Measurements from ENCODE around the gene PIEZO2. TPM values are rescaled to one million over a fixed set of nuclear protein-coding genes. Genes with fewer than 3 reads are reported as not detected.

Gene PIEZO2
- total and polyA plus RNA-seq, 7 donors = 1.4 to 35.2 (median 25.1) TPM; not detected in 1

GRCh38 chr18:11050966-11051365, 98.4 kb downstream of the PIEZO2 start:
- intact Hi-C loops (cut with DNase I) = no loop called here
- no peak for DNase-seq

GRCh38 chr18:11047817-11048216, 101.6 kb downstream of the PIEZO2 start:
- intact Hi-C loops (cut with DNase I) = no loop called here
- H3K27me3 ChIP-seq = no peaks in the 10 kb centered on the region
- H3K9me3 ChIP-seq = peaks cover 0 to 2% (median 0%) of the 10 kb centered on the region in 4 donors
- no peak overlapping the region for H3K4me3 ChIP-seq
- no peak overlapping the region for H3K27ac ChIP-seq
- DNase-seq = no peak
- no peaks in the 10 kb centered on the region for H3K36me3 ChIP-seq
- 85 to 94% methylated on average over 5 of the region's 5 CpGs for WGBS, 2 donors
- H3K4me1 ChIP-seq = no peaks in the 10 kb centered on the region
- TF ChIP-seq POLR2A (IDR thresholded peaks at IDR 0.05) (no peak), POLR2AphosphoS5 (IDR thresholded peaks at IDR 0.05) (no peak), EP300 (IDR thresholded peaks at IDR 0.05) (no peak), CTCF (IDR thresholded peaks at IDR 0.05) (no peak)

More at GRCh38 chr18:11050966-11051365, 98.4 kb downstream of the PIEZO2 start:
- Histone ChIP-seq H3K4me3 (no peak overlapping the region), H3K4me1 (no peaks in the 10 kb centered on the region), H3K27me3 (no peaks in the 10 kb centered on the region), H3K36me3 (no peaks in the 10 kb centered on the region), H3K27ac (no peak overlapping the region), H3K9me3 (no peaks in the 10 kb centered on the region)
- WGBS, 2 donors = 71 to 85% methylated on average over 2 of the region's 2 CpGs
- TF ChIP-seq POLR2A (IDR thresholded peaks at IDR 0.05) (no peak), CTCF (IDR thresholded peaks at IDR 0.05) (no peak), POLR2AphosphoS5 (IDR thresholded peaks at IDR 0.05) (no peak), EP300 (IDR thresholded peaks at IDR 0.05) (no peak)

GRCh38 chr18:11047156-11047555, 102.2 kb downstream of the PIEZO2 start:
- H3K36me3 ChIP-seq = no peaks in the 10 kb centered on the region
- WGBS, 2 donors = 92 to 96% methylated on average over 7 of the region's 7 CpGs
- intact Hi-C loops (cut with DNase I) = no loop called here
- DNase-seq = no peak
- TF ChIP-seq POLR2A (IDR thresholded peaks at IDR 0.05) = no peak
- no peak for TF ChIP-seq CTCF (IDR thresholded peaks at IDR 0.05)
- TF ChIP-seq EP300 (IDR thresholded peaks at IDR 0.05) = no peak
- no peak for TF ChIP-seq POLR2AphosphoS5 (IDR thresholded peaks at IDR 0.05)
- peaks cover 0 to 2% (median 0%) of the 10 kb centered on the region in 4 donors for H3K9me3 ChIP-seq
- H3K4me3 ChIP-seq = no peak overlapping the region
- no peaks in the 10 kb centered on the region for H3K27me3 ChIP-seq
- no peak overlapping the region for H3K27ac ChIP-seq
- no peaks in the 10 kb centered on the region for H3K4me1 ChIP-seq

GRCh38 chr18:11046140-11046539, 103.2 kb downstream of the PIEZO2 start:
- TF ChIP-seq POLR2A (IDR thresholded peaks at IDR 0.05) (no peak), EP300 (IDR thresholded peaks at IDR 0.05) (no peak), CTCF (IDR thresholded peaks at IDR 0.05) (no peak), POLR2AphosphoS5 (IDR thresholded peaks at IDR 0.05) (no peak)
- Histone ChIP-seq H3K36me3 (no peaks in the 10 kb centered on the region), H3K4me3 (no peak overlapping the region), H3K9me3 (peaks cover 0 to 2% (median 0%) of the 10 kb centered on the region in 4 donors), H3K27me3 (no peaks in the 10 kb centered on the region), H3K4me1 (no peaks in the 10 kb centered on the region), H3K27ac (no peak overlapping the region)
- WGBS, 2 donors = 94 to 97% methylated on average over 2 of the region's 2 CpGs
- DNase-seq = no peak
- intact Hi-C loops (cut with DNase I) = no loop called here

GRCh38 chr18:11043694-11044093, 105.7 kb downstream of the PIEZO2 start:
- H3K9me3 ChIP-seq = peaks cover 0 to 2% (median 0%) of the 10 kb centered on the region in 4 donors
- no peak for DNase-seq
- H3K27me3 ChIP-seq = no peaks in the 10 kb centered on the region
- H3K4me1 ChIP-seq = no peaks in the 10 kb centered on the region
- 92 to 95% methylated on average over 7 of the region's 7 CpGs for WGBS, 2 donors
- H3K36me3 ChIP-seq = no peaks in the 10 kb centered on the region
- H3K27ac ChIP-seq = no peak overlapping the region
- no peak overlapping the region for H3K4me3 ChIP-seq
- TF ChIP-seq POLR2AphosphoS5 (IDR thresholded peaks at IDR 0.05) (no peak), CTCF (IDR thresholded peaks at IDR 0.05) (no peak), EP300 (IDR thresholded peaks at IDR 0.05) (no peak), POLR2A (IDR thresholded peaks at IDR 0.05) (no peak)
- intact Hi-C loops (cut with DNase I) = loop anchor here (5.0 kb wide), 2 partner anchors 191 to 1071 kb away; no protein-coding TSS in a partner anchor
